Heart left ventricle (tissue), 16 donors: Measurements from ENCODE around the gene LRP1B. TPM values are rescaled to one million over a fixed set of nuclear protein-coding genes. Genes with fewer than 3 reads are reported as not detected.

Source experiments
- ATAC-seq, 4 donors: fragments of 200-7000 bp; cut with Tn5 transposase; one replicate each; pipeline ENCODE4 v1.9.1; 2020 to 2022; ENCODE audit warnings: moderate library complexity in 4 of 4, mild to moderate bottlenecking in 3 of 4, moderate number of reproducible peaks in 1 of 4
- DNase-seq, 5 donors: peaks; one replicate each; pipeline ENCODE4 v3.0.0-alpha.2; 2020
- H3K27ac ChIP-seq, 12 donors: fragments of 200-600 bp; sonication (generic) in 4 of 12; one replicate each; pipeline versions ENCODE4 v1.5.0 to v1.8.0; 2016 to 2022; ENCODE audit warnings: mild to moderate bottlenecking in 2 of 12
- H3K27me3 ChIP-seq, 9 donors: fragments of 200-600 bp; sonication (generic) in 2 of 9; one replicate each; pipeline versions ENCODE4 v1.5.1 to v1.8.0; 2016 to 2022; ENCODE audit warnings: mild to moderate bottlenecking in 3 of 9
- H3K36me3 ChIP-seq, 9 donors: fragments of 200-600 bp; sonication (generic) in 2 of 9; one replicate each; pipeline versions ENCODE4 v1.5.0 to v1.8.0; 2018 to 2022; ENCODE audit warnings: mild to moderate bottlenecking in 2 of 9
- H3K4me1 ChIP-seq, 12 donors: fragments of 200-600 bp; sonication (generic) in 4 of 12; one replicate each; pipeline versions ENCODE4 v1.5.0 to v1.8.0; 2016 to 2022; ENCODE audit warnings: mild to moderate bottlenecking in 3 of 12
- H3K4me3 ChIP-seq, 12 donors: fragments of 200-600 bp; sonication (generic) in 4 of 12; one replicate each; pipeline versions ENCODE4 v1.5.0 to v1.8.0; 2017 to 2022; ENCODE audit warnings: mild to moderate bottlenecking in 9 of 12, moderate library complexity in 4 of 12
- H3K9me3 ChIP-seq, 12 donors: fragments of 200-600 bp; sonication (generic) in 4 of 12; one replicate each; pipeline versions ENCODE4 v1.5.0 to v1.8.0; 2016 to 2022; ENCODE audit warnings: mild to moderate bottlenecking in 1 of 12
- CTCF ChIP-seq, 12 donors: fragments of 200-600 bp; sonication (generic) in 4 of 12; IDR thresholded peaks; one replicate each; pipeline versions ENCODE4 v1.5.0 to v1.8.0; 2018 to 2022; ENCODE audit warnings: antibody characterized with exemption in 12 of 12, mild to moderate bottlenecking in 5 of 12
- POLR2A ChIP-seq, 2 donors: fragments of 450-650 bp; IDR thresholded peaks; one replicate each; pipeline ENCODE4 v1.6.1; 2017; ENCODE audit warnings: antibody characterized with exemption in 2 of 2, mild to moderate bottlenecking in 2 of 2, moderate library complexity in 2 of 2
- WGBS, 4 donors: extraction: QIAGEN DNeasy Blood & Tissue Kit in 2 of 4; methylation state at CpG; one replicate each; pipeline versions ENCODE4 v1.1.5 to v1.1.7; 2013 to 2018; 5-methylcytosine and 5-hydroxymethylcytosine counted together
- intact Hi-C, 10 donors: fragments of 100-400 bp; cut with DNase I; formaldehyde crosslinking; loops; one replicate each; pipeline versions ENCODE4 v1.11.1 to v1.14.2; 2022
- polyA plus RNA-seq, 2 donors: library from polyadenylated mRNA; stranded (reverse); fragments of 200-250 nt; gene quantifications; one replicate each; pipeline ENCODE4 v1.2.3, GENCODE V29; 2013
- total RNA-seq, 9 donors: library from RNA; depleted of rRNA in 2 of 9; stranded (reverse); fragments of >200 nt in 2 of 9; fragmentation: NEBNext Ultra II Directional in 3 of 9; extraction: Animal tissue kit (Norgen Biotek cat#: 25700) in 3 of 9; gene quantifications; one replicate each; pipeline versions ENCODE4 v1.1.0 to v1.2.4, GENCODE V29; 2016 to 2023
- donor health status: ischemic (EF 13 %, LVEDD 7.1; RV severe dilation, severe dysfunction).
- donor health status: healthy with polysubstance abuse.
- donor health status: DM: no; HTN: yes; CAD: no.
- donor health status: DM: no; HTN: no; CAD: no.
- donor health status: ischemic (EF 25% LVEDD 6.9; RV normal size, moderate dysfunction).
- donor health status: ischemic (EF 25% LVEDD 5.7; RV mildly dilated, moderate dysfunction).
- donor health status: healthy.
- donor health status: DM: yes; HTN: yes; CAD: no.
- donor health status: ischemic (EF 35%, LVEDD 5.7; RV mildly dilated, moderate dysfunction).
- donor health status: nonischemic (EF 11% LVEDD 7.7; RV severe dilation, severe dysfunction).
- donor health status: DM: yes; HTN: yes; CAD: no.
- donor health status: PGD.
- donor health status: ischemic (EF 29% LVEDD 5.4; RV normal size, mild dysfunction).
- donor health status: nonischemic (EF 23%, LVEDD 6.1; RV moderate dilation, normal function).

The LRP1B gene
- total and polyA plus RNA-seq, 11 donors = 0.01 to 0.19 (median 0.11) TPM; not detected in 2

GRCh38 chr2:140355511-140356090 lies 1775.2 kb downstream of the LRP1B start:
- DNase-seq (no peak), ATAC-seq (no peak)
- intact Hi-C loops = no loop called here
- Histone ChIP-seq H3K27me3 (no peaks in the 10 kb centered on the region), H3K27ac (no peak overlapping the region), H3K4me1 (no peaks in the 10 kb centered on the region), H3K9me3 (no peaks in the 10 kb centered on the region), H3K4me3 (no peak overlapping the region), H3K36me3 (no peaks in the 10 kb centered on the region)
- no peak for TF ChIP-seq CTCF (IDR thresholded peaks at IDR 0.05)
- TF ChIP-seq POLR2A (IDR thresholded peaks at IDR 0.05) = no peak
- WGBS, 4 donors = 44 to 52% (median 48%) methylated on average over 2 of the region's 2 CpGs

- no peaks in the 10 kb centered on the region for H3K36me3 ChIP-seq
- H3K27ac ChIP-seq = no peak overlapping the region
- ATAC-seq (no peak), DNase-seq (no peak)
- no peaks in the 10 kb centered on the region for H3K27me3 ChIP-seq
- H3K4me3 ChIP-seq = no peak overlapping the region
- H3K9me3 ChIP-seq = no peaks in the 10 kb centered on the region
- intact Hi-C loops = no loop called here
- 61 to 78% (median 73%) methylated on average over 2 of the region's 2 CpGs for WGBS, 4 donors
- TF ChIP-seq CTCF (IDR thresholded peaks at IDR 0.05) = no peak
- no peak for TF ChIP-seq POLR2A (IDR thresholded peaks at IDR 0.05)
- no peaks in the 10 kb centered on the region for H3K4me1 ChIP-seq
These were observed 1776.3 kb downstream of the LRP1B start for GRCh38 chr2:140354544-140354943.

GRCh38 chr2:140353541-140353940 lies 1777.3 kb downstream of the LRP1B start:
- intact Hi-C loops = no loop called here
- DNase-seq (no peak), ATAC-seq (no peak)
- WGBS, 4 donors = 45 to 46% (median 46%) methylated on average over 2 of the region's 2 CpGs
- no peaks in the 10 kb centered on the region for H3K36me3 ChIP-seq
- H3K9me3 ChIP-seq = no peaks in the 10 kb centered on the region
- TF ChIP-seq CTCF (IDR thresholded peaks at IDR 0.05) (no peak), POLR2A (IDR thresholded peaks at IDR 0.05) (no peak)
- H3K27me3 ChIP-seq = no peaks in the 10 kb centered on the region
- no peak overlapping the region for H3K4me3 ChIP-seq
- H3K27ac ChIP-seq = no peak overlapping the region
- no peaks in the 10 kb centered on the region for H3K4me1 ChIP-seq

GRCh38 chr2:140351692-140352091 lies 1779.1 kb downstream of the LRP1B start:
- H3K27me3 ChIP-seq = no peaks in the 10 kb centered on the region
- TF ChIP-seq POLR2A (IDR thresholded peaks at IDR 0.05) (no peak), CTCF (IDR thresholded peaks at IDR 0.05) (no peak)
- H3K4me1 ChIP-seq = no peaks in the 10 kb centered on the region
- no peak overlapping the region for H3K27ac ChIP-seq
- 54 to 62% (median 60%) methylated on average over 3 of the region's 3 CpGs for WGBS, 4 donors
- H3K36me3 ChIP-seq = no peaks in the 10 kb centered on the region
- no peaks in the 10 kb centered on the region for H3K9me3 ChIP-seq
- H3K4me3 ChIP-seq = no peak overlapping the region
- DNase-seq (no peak), ATAC-seq (no peak)
- intact Hi-C loops = no loop called here
